ENCODE results near the gene POFUT1. TPM values are rescaled to one million over a fixed set of nuclear protein-coding genes. Genes with fewer than 3 reads are reported as not detected.

POFUT1 gene
- total RNA-seq, 1 donor from 2014 or later: 28.9 TPM

DNA sequence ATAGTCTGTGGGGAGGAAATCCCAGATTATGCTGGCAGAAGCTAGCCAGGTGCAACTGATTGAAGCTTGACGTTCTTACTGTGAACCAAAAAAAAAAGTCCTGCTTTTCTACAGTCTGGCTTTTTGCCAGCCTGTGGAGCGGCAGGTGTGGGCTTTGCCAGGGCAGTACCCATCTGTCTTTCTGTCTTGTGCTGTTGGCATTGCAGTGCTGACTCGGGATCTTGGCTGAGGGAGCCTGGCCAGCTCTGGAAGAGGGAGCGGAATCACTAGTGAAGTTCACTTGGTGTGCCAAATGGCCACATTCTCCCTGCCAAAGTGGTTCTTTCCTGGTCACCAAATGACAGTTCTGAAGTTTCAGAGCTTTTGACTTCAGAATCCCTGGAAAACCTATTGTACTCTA, 74.8 kb downstream of the POFUT1 start:
- Histone ChIP-seq H3K27ac (replicated peaks) (peak overlapping the region; percentile 42), H3K36me3 (no peaks in the 10 kb centered on the region), H3K4me3 (no peak overlapping the region), H3K4me1 (peaks cover 59% of the 10 kb centered on the region), H3K9me3 (replicated peaks) (no peaks in the 10 kb centered on the region), H3K27me3 (ENCODE audit: low read depth) (no peaks in the 10 kb centered on the region)
- peak; percentile 57 for DNase-seq
- TF ChIP-seq, protein P1, sequence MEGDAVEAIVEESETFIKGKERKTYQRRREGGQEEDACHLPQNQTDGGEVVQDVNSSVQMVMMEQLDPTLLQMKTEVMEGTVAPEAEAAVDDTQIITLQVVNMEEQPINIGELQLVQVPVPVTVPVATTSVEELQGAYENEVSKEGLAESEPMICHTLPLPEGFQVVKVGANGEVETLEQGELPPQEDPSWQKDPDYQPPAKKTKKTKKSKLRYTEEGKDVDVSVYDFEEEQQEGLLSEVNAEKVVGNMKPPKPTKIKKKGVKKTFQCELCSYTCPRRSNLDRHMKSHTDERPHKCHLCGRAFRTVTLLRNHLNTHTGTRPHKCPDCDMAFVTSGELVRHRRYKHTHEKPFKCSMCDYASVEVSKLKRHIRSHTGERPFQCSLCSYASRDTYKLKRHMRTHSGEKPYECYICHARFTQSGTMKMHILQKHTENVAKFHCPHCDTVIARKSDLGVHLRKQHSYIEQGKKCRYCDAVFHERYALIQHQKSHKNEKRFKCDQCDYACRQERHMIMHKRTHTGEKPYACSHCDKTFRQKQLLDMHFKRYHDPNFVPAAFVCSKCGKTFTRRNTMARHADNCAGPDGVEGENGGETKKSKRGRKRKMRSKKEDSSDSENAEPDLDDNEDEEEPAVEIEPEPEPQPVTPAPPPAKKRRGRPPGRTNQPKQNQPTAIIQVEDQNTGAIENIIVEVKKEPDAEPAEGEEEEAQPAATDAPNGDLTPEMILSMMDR (IDR thresholded peaks at IDR 0.05; ENCODE audit: borderline replicate concordance): no peak
- intact Hi-C loops (cut with micrococcal nuclease): no loop called here

GRCh38 chr20:32285082-32285620, 77.5 kb downstream of the POFUT1 start:
- peaks cover 45% of the 10 kb centered on the region for H3K4me1 ChIP-seq
- TF ChIP-seq, protein P1 (IDR thresholded peaks at IDR 0.05; ENCODE audit: borderline replicate concordance): no peak
- intact Hi-C loops (cut with micrococcal nuclease): no loop called here

GRCh38 chr20:32285621-32286371, 78.1 kb downstream of the POFUT1 start:
- Histone ChIP-seq H3K4me3 (peak overlapping the region; percentile 28), H3K4me1 (peaks cover 45% of the 10 kb centered on the region), H3K36me3 (no peaks in the 10 kb centered on the region), H3K27ac (replicated peaks) (peak overlapping the region; percentile 80), H3K9me3 (replicated peaks) (no peaks in the 10 kb centered on the region), H3K27me3 (ENCODE audit: low read depth) (no peaks in the 10 kb centered on the region)
- no peak for DNase-seq
- intact Hi-C loops (cut with micrococcal nuclease): no loop called here
- TF ChIP-seq, protein P1 (IDR thresholded peaks at IDR 0.05; ENCODE audit: borderline replicate concordance): no peak

More at GRCh38 chr20:32285082-32285620, 77.5 kb downstream of the POFUT1 start:
- H3K36me3 ChIP-seq: no peaks in the 10 kb centered on the region
- peak overlapping the region; percentile 80 for H3K27ac ChIP-seq (replicated peaks)
- no peak for DNase-seq
- H3K9me3 ChIP-seq (replicated peaks): no peaks in the 10 kb centered on the region
- H3K27me3 ChIP-seq (ENCODE audit: low read depth): no peaks in the 10 kb centered on the region
- H3K4me3 ChIP-seq: no peak overlapping the region

- DNase-seq: no peak
- Histone ChIP-seq H3K36me3 (no peaks in the 10 kb centered on the region), H3K4me1 (peaks cover 37% of the 10 kb centered on the region), H3K27ac (replicated peaks) (peak overlapping the region; percentile 80), H3K27me3 (ENCODE audit: low read depth) (no peaks in the 10 kb centered on the region), H3K9me3 (replicated peaks) (no peaks in the 10 kb centered on the region), H3K4me3 (no peak overlapping the region)
- TF ChIP-seq, protein P1 (IDR thresholded peaks at IDR 0.05; ENCODE audit: borderline replicate concordance): no peak
- intact Hi-C loops (cut with micrococcal nuclease): no loop called here
Measured at GRCh38 chr20:32287231-32287638, 79.6 kb downstream of the POFUT1 start.

Other genes starting within 250 kb of the POFUT1 start
- not detected for gene XKR7, start 239.7 kb upstream of the POFUT1 start, total RNA-seq
- 7.5 TPM for gene CCM2L, start 197.4 kb upstream of the POFUT1 start, total RNA-seq
- gene HCK, start 155.6 kb upstream of the POFUT1 start, total RNA-seq: 4.3 TPM
- 27.0 TPM for gene TM9SF4, start 98.2 kb upstream of the POFUT1 start, total RNA-seq
- 7.3 TPM for gene PLAGL2, start 137 bp upstream of the POFUT1 start, total RNA-seq
- gene KIF3B, start 69.8 kb downstream of the POFUT1 start, total RNA-seq: 9.9 TPM
- gene ASXL1, start 150.5 kb downstream of the POFUT1 start, total RNA-seq: 25.0 TPM